HepG2 (cell line): ENCODE data around the gene DGCR8. TPM values are rescaled to one million over a fixed set of nuclear protein-coding genes. Genes with fewer than 3 reads are reported as not detected.

Source experiments
- ATAD3A ChIP-seq: sonication (generic); formaldehyde crosslinking; IDR thresholded peaks from 2 replicates; pipeline ENCODE4 v1.4.0; 2020; ENCODE audit warnings: missing genetic modification reagents
- FOSL1 ChIP-seq: sonication (generic); formaldehyde crosslinking; IDR thresholded peaks from 2 replicates; pipeline ENCODE4 v1.9.0; 2021; ENCODE audit warnings: missing genetic modification reagents, borderline replicate concordance
- GABPA ChIP-seq, 2 experiments: IDR thresholded peaks; 2 replicates each; pipeline ENCODE4 v1.6.1; 2011 to 2016; ENCODE audit warnings: low read depth in 2 of 2, low read length in 1 of 2, missing biosample characterization in 1 of 2, missing genetic modification characterization in 1 of 2
- HDAC6 ChIP-seq: fragments of 200-600 bp; sonication (generic); IDR thresholded peaks from 2 replicates; pipeline ENCODE4 v1.7.0; 2017; ENCODE audit warnings: mild to moderate bottlenecking, antibody characterized with exemption, low read length, low read depth
- KLF13 ChIP-seq: sonication (generic); formaldehyde crosslinking; IDR thresholded peaks from 2 replicates; pipeline ENCODE4 v1.4.0; 2020; ENCODE audit warnings: mild to moderate bottlenecking, missing genetic modification reagents
- NCOA2 ChIP-seq: sonication (generic); formaldehyde crosslinking; IDR thresholded peaks from 2 replicates; pipeline ENCODE4 v1.8.0; 2022; ENCODE audit warnings: inconsistent platforms
- NKX3-1 ChIP-seq: sonication (generic); formaldehyde crosslinking; IDR thresholded peaks from 2 replicates; pipeline ENCODE4 v1.5.0; 2020; ENCODE audit warnings: missing genetic modification reagents
- PITX1 ChIP-seq: sonication (generic); formaldehyde crosslinking; IDR thresholded peaks from 2 replicates; pipeline ENCODE4 v1.5.1; 2020; ENCODE audit warnings: mild to moderate bottlenecking, missing genetic modification reagents
- TEAD2 ChIP-seq: sonication (generic); formaldehyde crosslinking; IDR thresholded peaks from 2 replicates; pipeline ENCODE4 v1.9.0; 2021; ENCODE audit warnings: missing genetic modification reagents
- U2AF2 ChIP-seq: fragments of 200-400 bp; formaldehyde crosslinking; IDR thresholded peaks from 2 replicates; pipeline ENCODE4 v1.6.1; 2017; ENCODE audit warnings: low read depth, mild to moderate bottlenecking, low read length
- YEATS4 ChIP-seq: sonication (generic); formaldehyde crosslinking; IDR thresholded peaks from 2 replicates; pipeline ENCODE4 v1.4.0; 2020; ENCODE audit warnings: missing genetic modification reagents, borderline replicate concordance
- ZFP36L2 ChIP-seq: sonication (generic); formaldehyde crosslinking; IDR thresholded peaks from 2 replicates; pipeline ENCODE4 v1.4.0; 2020; ENCODE audit warnings: missing genetic modification reagents
- ZNF333 ChIP-seq: sonication (generic); formaldehyde crosslinking; IDR thresholded peaks from 2 replicates; pipeline ENCODE4 v1.4.0; 2020; ENCODE audit warnings: mild to moderate bottlenecking, missing genetic modification reagents, borderline replicate concordance
- ZNF484 ChIP-seq: sonication (generic); formaldehyde crosslinking; IDR thresholded peaks from 2 replicates; pipeline ENCODE4 v1.5.1; 2020; ENCODE audit warnings: mild to moderate bottlenecking, low read depth, missing genetic modification reagents, borderline replicate concordance
- ZNF501 ChIP-seq: sonication (generic); formaldehyde crosslinking; IDR thresholded peaks from 2 replicates; pipeline ENCODE4 v1.5.1; 2020; ENCODE audit warnings: mild to moderate bottlenecking, moderate library complexity, missing genetic modification reagents
- ZNF563 ChIP-seq: sonication (generic); formaldehyde crosslinking; IDR thresholded peaks from 2 replicates; pipeline ENCODE4 v1.8.0; 2022; ENCODE audit warnings: mild to moderate bottlenecking, moderate library complexity, missing genetic modification reagents
- ZNF577 ChIP-seq: sonication (generic); formaldehyde crosslinking; IDR thresholded peaks from 2 replicates; pipeline ENCODE4 v1.4.0; 2020; ENCODE audit warnings: mild to moderate bottlenecking, low read depth, missing genetic modification reagents, borderline replicate concordance
- ZNF619 ChIP-seq: sonication (generic); formaldehyde crosslinking; IDR thresholded peaks from 2 replicates; pipeline ENCODE4 v1.4.0; 2020; ENCODE audit warnings: mild to moderate bottlenecking, missing genetic modification reagents
- ZNF629 ChIP-seq: sonication (generic); formaldehyde crosslinking; conservative IDR thresholded peaks from 2 replicates; pipeline ENCODE4 v1.5.0; 2020; ENCODE audit warnings: missing genetic modification reagents
- ZNF850 ChIP-seq: sonication (generic); formaldehyde crosslinking; conservative IDR thresholded peaks from 2 replicates; pipeline ENCODE4 v1.9.0; 2021; ENCODE audit warnings: mild to moderate bottlenecking, missing genetic modification reagents
- polyA plus RNA-seq, 8 experiments: library from polyadenylated mRNA; depleted of rRNA in 3 of 8; stranded (reverse) in 7 of 8; unstranded in 1 of 8; fragments of >200 nt; fragmentation: Illumina TruSeq in 4 of 8; extraction: Trizol in 4 of 8; gene quantifications; 2 replicates each; pipeline versions ENCODE4 v1.2.1 to v1.2.3, GENCODE V29; 2011 to 2016; ENCODE audit warnings: low read depth in 4 of 8, missing spikeins in 1 of 8, mixed read lengths in 1 of 8; ENCODE audit not compliant: insufficient read depth in 1 of 8
- total RNA-seq, 5 experiments: library from RNA; depleted of rRNA; stranded (reverse); fragments of >200 nt; fragmentation: Illumina TruSeq; extraction: Trizol; gene quantifications; 2 replicates each; pipeline ENCODE4 v1.2.3, GENCODE V29; 2016; ENCODE audit warnings: low read depth in 1 of 5
- TF ChIP-seq, protein P1 (sequence below): sonication (generic); formaldehyde crosslinking; IDR thresholded peaks from 2 replicates; pipeline ENCODE4 v1.4.0; 2020; ENCODE audit warnings: missing genetic modification reagents
- TF ChIP-seq, protein P2 (sequence below): sonication (generic); formaldehyde crosslinking; IDR thresholded peaks from 2 replicates; pipeline ENCODE4 v1.4.0; 2020; ENCODE audit warnings: mild to moderate bottlenecking, missing genetic modification reagents, borderline replicate concordance
- TF ChIP-seq, protein P3 (sequence below): sonication (generic); formaldehyde crosslinking; IDR thresholded peaks from 2 replicates; pipeline ENCODE4 v1.5.0; 2020; ENCODE audit warnings: missing genetic modification reagents, mild to moderate bottlenecking, borderline replicate concordance

The DGCR8 gene
- total and polyA plus RNA-seq, 2 of the 13 experiments (the other 11 are each of a cell fraction or from before 2014, with no cell fraction given): 10.2 to 23.2 TPM

DNA sequence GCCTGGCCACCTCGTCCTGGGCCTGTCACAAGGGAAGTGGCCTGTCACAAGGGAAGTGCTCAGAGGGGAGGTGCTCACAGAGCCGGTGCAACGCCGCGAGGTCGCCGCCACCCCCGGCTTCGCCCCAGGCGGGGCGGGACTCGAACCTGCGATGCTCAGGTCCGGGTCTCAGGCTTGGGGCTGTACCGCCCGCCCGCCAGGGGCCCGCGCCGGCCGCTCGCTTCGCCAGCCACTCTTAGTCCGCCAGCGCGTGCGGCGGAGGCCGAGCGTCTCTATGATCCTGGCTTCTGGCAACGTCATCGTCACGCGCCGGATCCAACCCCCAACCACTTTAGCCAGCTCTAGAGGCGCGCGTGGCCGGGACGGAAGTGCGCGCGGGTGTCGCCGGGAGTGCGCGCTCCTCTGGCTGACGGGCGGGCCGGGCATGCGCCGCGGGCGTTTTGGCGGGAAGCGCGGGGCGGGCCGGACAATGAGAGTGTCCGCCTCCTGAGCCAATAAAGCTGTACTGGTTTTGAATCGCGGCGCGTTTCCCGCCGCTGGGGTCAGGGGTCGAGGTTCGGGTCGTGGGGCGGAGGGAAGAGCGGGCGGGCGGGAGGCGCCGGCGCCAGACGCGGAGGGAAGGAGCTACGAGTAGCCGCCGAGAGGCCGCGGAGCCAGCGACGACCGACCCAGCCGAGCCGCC is 37.1 kb downstream of the DGCR8 start, which contains the start of gene TRMT2A (continued):
- TF ChIP-seq HDAC6: no peak
- no peak for TF ChIP-seq ZNF850
- TF ChIP-seq ZNF501 (CRISPR knock-in tag): peak; percentile 93
- peak; percentile 82 for TF ChIP-seq ZNF619
- TF ChIP-seq PITX1: peak; percentile 24; the same call in 1 of the 2 replicates
- no peak for TF ChIP-seq ZNF629
- TF ChIP-seq NKX3-1: peak; percentile 90
- TF ChIP-seq GABPA (IDR thresholded peaks at IDR 0.05; ENCODE audit: low read depth, low read length): peak; percentile 91
- TF ChIP-seq GABPA (CRISPR knock-in tag; IDR thresholded peaks at IDR 0.05; ENCODE audit: low read depth): peak; percentile 90
- TF ChIP-seq NCOA2: no peak
- TF ChIP-seq TEAD2 (CRISPR knock-in tag): no peak
- TF ChIP-seq, protein P1, sequence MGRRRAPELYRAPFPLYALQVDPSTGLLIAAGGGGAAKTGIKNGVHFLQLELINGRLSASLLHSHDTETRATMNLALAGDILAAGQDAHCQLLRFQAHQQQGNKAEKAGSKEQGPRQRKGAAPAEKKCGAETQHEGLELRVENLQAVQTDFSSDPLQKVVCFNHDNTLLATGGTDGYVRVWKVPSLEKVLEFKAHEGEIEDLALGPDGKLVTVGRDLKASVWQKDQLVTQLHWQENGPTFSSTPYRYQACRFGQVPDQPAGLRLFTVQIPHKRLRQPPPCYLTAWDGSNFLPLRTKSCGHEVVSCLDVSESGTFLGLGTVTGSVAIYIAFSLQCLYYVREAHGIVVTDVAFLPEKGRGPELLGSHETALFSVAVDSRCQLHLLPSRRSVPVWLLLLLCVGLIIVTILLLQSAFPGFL: no peak
- no peak for TF ChIP-seq ATAD3A (CRISPR knock-in tag)
- no peak for TF ChIP-seq ZNF484 (CRISPR knock-in tag)
- TF ChIP-seq U2AF2: 0 out of 2 replicates have a peak, but pooled peaks have one; percentile 63
- TF ChIP-seq, protein P2, sequence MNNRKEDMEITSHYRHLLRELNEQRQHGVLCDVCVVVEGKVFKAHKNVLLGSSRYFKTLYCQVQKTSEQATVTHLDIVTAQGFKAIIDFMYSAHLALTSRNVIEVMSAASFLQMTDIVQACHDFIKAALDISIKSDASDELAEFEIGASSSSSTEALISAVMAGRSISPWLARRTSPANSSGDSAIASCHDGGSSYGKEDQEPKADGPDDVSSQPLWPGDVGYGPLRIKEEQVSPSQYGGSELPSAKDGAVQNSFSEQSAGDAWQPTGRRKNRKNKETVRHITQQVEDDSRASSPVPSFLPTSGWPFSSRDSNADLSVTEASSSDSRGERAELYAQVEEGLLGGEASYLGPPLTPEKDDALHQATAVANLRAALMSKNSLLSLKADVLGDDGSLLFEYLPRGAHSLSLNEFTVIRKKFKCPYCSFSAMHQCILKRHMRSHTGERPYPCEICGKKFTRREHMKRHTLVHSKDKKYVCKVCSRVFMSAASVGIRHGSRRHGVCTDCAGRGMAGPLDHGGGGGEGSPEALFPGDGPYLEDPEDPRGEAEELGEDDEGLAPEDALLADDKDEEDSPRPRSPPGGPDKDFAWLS (CRISPR knock-in tag): no peak
- TF ChIP-seq FOSL1 (CRISPR knock-in tag): no peak
- TF ChIP-seq ZNF577 (CRISPR knock-in tag): no peak
- no peak for TF ChIP-seq ZNF333 (CRISPR knock-in tag)
- no peak for TF ChIP-seq ZFP36L2 (CRISPR knock-in tag)
- no peak for TF ChIP-seq KLF13 (CRISPR knock-in tag)
- no peak; the same call in 1 of the 2 replicates for TF ChIP-seq ZNF563 (CRISPR knock-in tag)
- TF ChIP-seq, protein P3, sequence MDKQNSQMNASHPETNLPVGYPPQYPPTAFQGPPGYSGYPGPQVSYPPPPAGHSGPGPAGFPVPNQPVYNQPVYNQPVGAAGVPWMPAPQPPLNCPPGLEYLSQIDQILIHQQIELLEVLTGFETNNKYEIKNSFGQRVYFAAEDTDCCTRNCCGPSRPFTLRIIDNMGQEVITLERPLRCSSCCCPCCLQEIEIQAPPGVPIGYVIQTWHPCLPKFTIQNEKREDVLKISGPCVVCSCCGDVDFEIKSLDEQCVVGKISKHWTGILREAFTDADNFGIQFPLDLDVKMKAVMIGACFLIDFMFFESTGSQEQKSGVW (CRISPR knock-in tag): no peak
- peak; percentile 91 for TF ChIP-seq YEATS4 (CRISPR knock-in tag)
